WTC11 (cell line): ENCODE results near the gene PGD. TPM values are rescaled to one million over a fixed set of nuclear protein-coding genes. Genes with fewer than 3 reads are reported as not detected.
"Not testable (repeated sequence)": the region's sequence is repeated elsewhere in the genome, so short reads cannot be mapped to it uniquely, and the experiment has no call there.

Source experiments
- ATAC-seq: fragments of 200-7000 bp; cut with Tn5 transposase; 2 replicates; pipeline ENCODE4 v1.10.0; 2021; ENCODE audit warnings: mild to moderate bottlenecking, moderate library complexity
- CTCF ChIA-PET: fragments of 300-600 bp; sonication (Branson Sonifier 250); formaldehyde crosslinking; loops from one replicate; lab custom pipeline; 2021; ENCODE audit warnings: antibody characterized with exemption; lab: Charles Lee
- POLR2A ChIA-PET: fragments of 350-600 bp; sonication (Branson Sonifier 250); formaldehyde crosslinking; loops from one replicate; lab custom pipeline; 2021; ENCODE audit warnings: antibody characterized with exemption; lab: Charles Lee
- DNase-seq: peaks from one replicate; pipeline ENCODE4 v3.0.0; 2021; ENCODE audit warnings: low spot score
- H3K27ac Mint-ChIP-seq: 2 replicates; pipeline ENCODE4 v1.8.0; 2021; ENCODE audit warnings: mixed read lengths
- H3K27me3 Mint-ChIP-seq: 2 replicates; pipeline ENCODE4 v1.8.0; 2021; ENCODE audit warnings: low read depth, mild to moderate bottlenecking, moderate library complexity, mixed read lengths
- H3K36me3 Mint-ChIP-seq: 2 replicates; pipeline ENCODE4 v1.8.0; 2021; ENCODE audit warnings: mixed read lengths
- H3K4me1 Mint-ChIP-seq: 2 replicates; pipeline ENCODE4 v1.8.0; 2022; ENCODE audit warnings: mixed read lengths
- H3K4me3 Mint-ChIP-seq: 2 replicates; pipeline ENCODE4 v1.8.0; 2021; ENCODE audit warnings: mild to moderate bottlenecking, moderate library complexity, mixed read lengths
- H3K9me3 Mint-ChIP-seq: 2 replicates; pipeline ENCODE4 v1.8.0; 2021; ENCODE audit warnings: mixed read lengths
- ATF1 ChIP-seq: sonication (generic); formaldehyde crosslinking; IDR thresholded peaks from 2 replicates; pipeline ENCODE4 v1.8.1; 2023; ENCODE audit warnings: mild to moderate bottlenecking, moderate library complexity, missing genetic modification reagents
- CREB1 ChIP-seq: sonication (generic); formaldehyde crosslinking; IDR thresholded peaks from 2 replicates; pipeline ENCODE4 v1.8.0; 2023; ENCODE audit warnings: mild to moderate bottlenecking, missing genetic modification reagents
- GRHL2 ChIP-seq: fragments of 250-450 bp; sonication (Bioruptor Pico); IDR thresholded peaks from 2 replicates; pipeline ENCODE4 v1.8.0; 2022; ENCODE audit warnings: mild to moderate bottlenecking, moderate library complexity; ENCODE audit not compliant: insufficient replicate concordance, severe bottlenecking
- SOX15 ChIP-seq: fragments of 250-450 bp; sonication (Bioruptor Pico); IDR thresholded peaks from 2 replicates; pipeline ENCODE4 v1.9.0; 2021; ENCODE audit warnings: mild to moderate bottlenecking
- TP53 ChIP-seq: sonication (generic); formaldehyde crosslinking; IDR thresholded peaks from 2 replicates; pipeline ENCODE4 v1.8.1; 2023; ENCODE audit warnings: mild to moderate bottlenecking, missing genetic modification reagents
- ZNF121 ChIP-seq: sonication (generic); formaldehyde crosslinking; IDR thresholded peaks from 2 replicates; pipeline ENCODE4 v1.8.0; 2023; ENCODE audit warnings: missing genetic modification reagents
- ZNF232 ChIP-seq: sonication (generic); formaldehyde crosslinking; IDR thresholded peaks from 2 replicates; pipeline ENCODE4 v1.8.0; 2022; ENCODE audit warnings: mild to moderate bottlenecking, missing genetic modification reagents
- ZNF317 ChIP-seq: sonication (generic); formaldehyde crosslinking; IDR thresholded peaks from 2 replicates; pipeline ENCODE4 v1.8.1; 2023; ENCODE audit warnings: low read depth, mild to moderate bottlenecking, moderate library complexity, missing genetic modification reagents, borderline replicate concordance
- ZNF671 ChIP-seq: fragments of 250-450 bp; sonication (Bioruptor Pico); IDR thresholded peaks from 2 replicates; pipeline ENCODE4 v1.8.0; 2021; ENCODE audit warnings: mild to moderate bottlenecking
- ZSCAN18 ChIP-seq: fragments of 250-450 bp; sonication (Bioruptor Pico); IDR thresholded peaks from 2 replicates; pipeline ENCODE4 v2.1.2; 2022; ENCODE audit warnings: mild to moderate bottlenecking, moderate library complexity
- total RNA-seq: library from RNA; stranded (reverse); gene quantifications from 3 replicates; pipeline ENCODE4 v1.2.3, GENCODE V29; 2021
- TF ChIP-seq, protein P1 (sequence below): sonication (generic); formaldehyde crosslinking; IDR thresholded peaks from 2 replicates; pipeline ENCODE4 v1.8.1; 2023; ENCODE audit warnings: mild to moderate bottlenecking, missing genetic modification reagents
- TF ChIP-seq, protein P2 (sequence below): fragments of 250-450 bp; sonication (Bioruptor Pico); IDR thresholded peaks from 2 replicates; pipeline ENCODE4 v1.9.0; 2021; ENCODE audit warnings: mild to moderate bottlenecking, borderline replicate concordance

PGD gene
- total RNA-seq, 1 experiment from 2014 or later, result 278 TPM

DNA sequence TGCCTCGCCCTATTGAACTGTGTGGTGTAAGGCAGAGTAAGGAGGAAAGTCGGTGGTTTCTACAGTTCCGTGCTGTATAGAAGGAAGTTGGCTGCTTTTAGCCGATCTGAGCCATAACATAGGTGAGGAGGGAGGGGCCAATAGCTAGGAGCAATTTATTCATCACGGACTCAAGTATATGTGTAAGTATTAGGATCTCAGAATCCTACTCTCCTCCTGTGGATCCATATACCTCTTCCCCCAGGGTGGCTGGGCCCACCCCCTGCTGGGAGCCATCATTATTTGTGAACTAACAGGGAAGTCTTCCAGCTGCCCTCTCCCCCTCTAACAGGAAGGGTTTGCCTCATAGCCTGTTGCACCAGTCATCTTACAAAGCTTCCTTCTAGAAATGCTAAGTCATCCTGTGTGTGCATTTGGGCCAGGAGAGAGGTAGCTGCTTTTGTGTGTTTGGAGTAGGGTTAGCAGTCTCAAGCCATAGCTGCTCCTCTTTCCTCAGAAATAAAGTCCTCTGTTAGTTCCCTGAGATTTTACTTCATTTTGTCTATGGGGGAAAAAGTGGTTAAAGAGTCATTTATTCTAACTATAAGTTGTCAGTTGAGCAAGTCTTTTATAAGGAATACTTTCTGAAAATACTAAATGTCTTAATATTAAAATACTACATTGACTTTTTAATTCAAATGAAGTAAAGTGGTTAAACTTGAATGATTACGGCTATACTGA is 16.5 kb downstream of the PGD start (continued):
- no peak for TF ChIP-seq CREB1 (CRISPR knock-in tag)

GRCh38 chr1:10415967-10416366 is 17.1 kb downstream of the PGD start:
- CTCF ChIA-PET, result interaction anchor here (0.9 to 1.4 kb wide), 2 partner anchors 8 to 14 kb away, joined by 3 to 5 read pairs; partner anchors contain the start of gene CENPS
- H3K27ac Mint-ChIP-seq, result peak overlapping the region; percentile 69
- POLR2A ChIA-PET, result not testable (repeated sequence)

GRCh38 chr1:10418741-10419140 is 19.9 kb downstream of the PGD start:
- CTCF ChIA-PET, H3K27me3 Mint-ChIP-seq, H3K27ac Mint-ChIP-seq, DNase-seq, ATAC-seq, POLR2A ChIA-PET, H3K9me3 Mint-ChIP-seq, H3K4me1 Mint-ChIP-seq, H3K4me3 Mint-ChIP-seq: not testable (repeated sequence)
- peaks cover 67% of the 10 kb centered on the region for H3K36me3 Mint-ChIP-seq

More at GRCh38 chr1:10415967-10416366, 17.1 kb downstream of the PGD start:
- peak; percentile 67; the same call in 1 of the 2 replicates for TF ChIP-seq ZNF121 (CRISPR knock-in tag)
- H3K27me3 Mint-ChIP-seq, DNase-seq, ATAC-seq, H3K4me3 Mint-ChIP-seq, H3K4me1 Mint-ChIP-seq, H3K9me3 Mint-ChIP-seq: not testable (repeated sequence)
- H3K36me3 Mint-ChIP-seq, result peaks cover 88% of the 10 kb centered on the region

GRCh38 chr1:10419351-10419750 is 20.5 kb downstream of the PGD start:
- TF ChIP-seq ZSCAN18 (CRISPR knock-in tag) (no peak), SOX15 (CRISPR knock-in tag) (no peak), GRHL2 (CRISPR knock-in tag) (no peak), ZNF121 (CRISPR knock-in tag) (no peak), ZNF232 (CRISPR knock-in tag) (no peak), ZNF317 (CRISPR knock-in tag) (no peak), TP53 (CRISPR knock-in tag) (no peak), ZNF671 (CRISPR knock-in tag) (no peak), ATF1 (CRISPR knock-in tag) (no peak)
- TF ChIP-seq, protein P1, sequence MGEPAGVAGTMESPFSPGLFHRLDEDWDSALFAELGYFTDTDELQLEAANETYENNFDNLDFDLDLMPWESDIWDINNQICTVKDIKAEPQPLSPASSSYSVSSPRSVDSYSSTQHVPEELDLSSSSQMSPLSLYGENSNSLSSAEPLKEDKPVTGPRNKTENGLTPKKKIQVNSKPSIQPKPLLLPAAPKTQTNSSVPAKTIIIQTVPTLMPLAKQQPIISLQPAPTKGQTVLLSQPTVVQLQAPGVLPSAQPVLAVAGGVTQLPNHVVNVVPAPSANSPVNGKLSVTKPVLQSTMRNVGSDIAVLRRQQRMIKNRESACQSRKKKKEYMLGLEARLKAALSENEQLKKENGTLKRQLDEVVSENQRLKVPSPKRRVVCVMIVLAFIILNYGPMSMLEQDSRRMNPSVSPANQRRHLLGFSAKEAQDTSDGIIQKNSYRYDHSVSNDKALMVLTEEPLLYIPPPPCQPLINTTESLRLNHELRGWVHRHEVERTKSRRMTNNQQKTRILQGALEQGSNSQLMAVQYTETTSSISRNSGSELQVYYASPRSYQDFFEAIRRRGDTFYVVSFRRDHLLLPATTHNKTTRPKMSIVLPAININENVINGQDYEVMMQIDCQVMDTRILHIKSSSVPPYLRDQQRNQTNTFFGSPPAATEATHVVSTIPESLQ (CRISPR knock-in tag), result no peak
- TF ChIP-seq, protein P2, sequence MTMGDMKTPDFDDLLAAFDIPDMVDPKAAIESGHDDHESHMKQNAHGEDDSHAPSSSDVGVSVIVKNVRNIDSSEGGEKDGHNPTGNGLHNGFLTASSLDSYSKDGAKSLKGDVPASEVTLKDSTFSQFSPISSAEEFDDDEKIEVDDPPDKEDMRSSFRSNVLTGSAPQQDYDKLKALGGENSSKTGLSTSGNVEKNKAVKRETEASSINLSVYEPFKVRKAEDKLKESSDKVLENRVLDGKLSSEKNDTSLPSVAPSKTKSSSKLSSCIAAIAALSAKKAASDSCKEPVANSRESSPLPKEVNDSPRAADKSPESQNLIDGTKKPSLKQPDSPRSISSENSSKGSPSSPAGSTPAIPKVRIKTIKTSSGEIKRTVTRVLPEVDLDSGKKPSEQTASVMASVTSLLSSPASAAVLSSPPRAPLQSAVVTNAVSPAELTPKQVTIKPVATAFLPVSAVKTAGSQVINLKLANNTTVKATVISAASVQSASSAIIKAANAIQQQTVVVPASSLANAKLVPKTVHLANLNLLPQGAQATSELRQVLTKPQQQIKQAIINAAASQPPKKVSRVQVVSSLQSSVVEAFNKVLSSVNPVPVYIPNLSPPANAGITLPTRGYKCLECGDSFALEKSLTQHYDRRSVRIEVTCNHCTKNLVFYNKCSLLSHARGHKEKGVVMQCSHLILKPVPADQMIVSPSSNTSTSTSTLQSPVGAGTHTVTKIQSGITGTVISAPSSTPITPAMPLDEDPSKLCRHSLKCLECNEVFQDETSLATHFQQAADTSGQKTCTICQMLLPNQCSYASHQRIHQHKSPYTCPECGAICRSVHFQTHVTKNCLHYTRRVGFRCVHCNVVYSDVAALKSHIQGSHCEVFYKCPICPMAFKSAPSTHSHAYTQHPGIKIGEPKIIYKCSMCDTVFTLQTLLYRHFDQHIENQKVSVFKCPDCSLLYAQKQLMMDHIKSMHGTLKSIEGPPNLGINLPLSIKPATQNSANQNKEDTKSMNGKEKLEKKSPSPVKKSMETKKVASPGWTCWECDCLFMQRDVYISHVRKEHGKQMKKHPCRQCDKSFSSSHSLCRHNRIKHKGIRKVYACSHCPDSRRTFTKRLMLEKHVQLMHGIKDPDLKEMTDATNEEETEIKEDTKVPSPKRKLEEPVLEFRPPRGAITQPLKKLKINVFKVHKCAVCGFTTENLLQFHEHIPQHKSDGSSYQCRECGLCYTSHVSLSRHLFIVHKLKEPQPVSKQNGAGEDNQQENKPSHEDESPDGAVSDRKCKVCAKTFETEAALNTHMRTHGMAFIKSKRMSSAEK (CRISPR knock-in tag), result no peak
- TF ChIP-seq, all 79 proteins: peak for 0
- ATAC-seq (no peak), DNase-seq (no peak)
- ChIA-PET CTCF (no interaction called here), POLR2A (no interaction called here)
- Mint-ChIP-seq H3K9me3 (no peaks in the 10 kb centered on the region), H3K4me1 (peaks cover 5% of the 10 kb centered on the region; the same call in 1 of the 2 replicates), H3K27ac (no peak overlapping the region), H3K4me3 (no peak overlapping the region), H3K27me3 (no peaks in the 10 kb centered on the region), H3K36me3 (peaks cover 62% of the 10 kb centered on the region)
